ENCODE measurements around the gene SIAH1.
"Not testable (repeated sequence)": the region's sequence is repeated elsewhere in the genome, so short reads cannot be mapped to it uniquely, and the experiment has no call there.

SIAH1 gene

DNA sequence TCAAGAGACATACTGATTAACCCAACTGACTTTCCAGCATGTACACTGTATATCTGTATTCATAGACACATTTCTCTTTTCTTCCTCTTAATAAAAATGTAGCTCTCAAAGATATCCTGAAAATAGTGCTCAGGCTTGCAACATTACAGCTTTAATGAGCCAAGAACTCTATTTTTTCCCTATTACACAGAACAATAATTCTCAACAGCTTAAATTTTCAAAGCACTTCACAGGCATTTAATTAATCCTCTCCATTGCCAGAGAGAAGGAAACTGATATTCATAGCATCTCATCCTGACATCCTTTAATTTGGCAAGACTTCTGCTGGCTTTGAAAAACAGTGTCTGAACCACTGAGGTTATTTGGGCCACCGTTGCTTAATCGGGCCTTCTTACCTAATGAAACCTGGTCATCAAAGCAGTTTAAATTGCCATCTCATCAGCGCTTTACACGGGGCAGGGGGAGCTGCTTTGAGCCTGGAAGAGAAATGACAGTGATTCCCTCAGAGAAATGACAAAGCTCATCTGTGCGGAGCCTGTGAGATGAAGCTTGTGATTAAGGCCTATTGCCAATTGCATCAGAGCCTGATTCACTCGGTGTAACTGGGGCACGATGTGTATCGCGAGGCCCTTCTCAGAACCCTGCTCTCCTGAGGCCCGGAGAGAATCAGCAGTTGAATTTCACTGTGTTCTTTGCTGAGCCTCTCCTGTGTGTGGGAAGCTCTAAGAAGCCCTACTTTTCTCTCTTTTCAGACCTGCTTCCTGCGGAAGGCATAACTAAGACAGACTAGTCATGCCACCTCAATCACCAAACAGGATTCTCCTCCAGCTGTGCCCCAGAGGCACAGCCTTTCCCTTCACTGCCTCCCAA is 8.5 kb upstream of the SIAH1 start:
- no peak for DNase-seq (ENCODE audit: low read depth, low spot score)

DNA sequence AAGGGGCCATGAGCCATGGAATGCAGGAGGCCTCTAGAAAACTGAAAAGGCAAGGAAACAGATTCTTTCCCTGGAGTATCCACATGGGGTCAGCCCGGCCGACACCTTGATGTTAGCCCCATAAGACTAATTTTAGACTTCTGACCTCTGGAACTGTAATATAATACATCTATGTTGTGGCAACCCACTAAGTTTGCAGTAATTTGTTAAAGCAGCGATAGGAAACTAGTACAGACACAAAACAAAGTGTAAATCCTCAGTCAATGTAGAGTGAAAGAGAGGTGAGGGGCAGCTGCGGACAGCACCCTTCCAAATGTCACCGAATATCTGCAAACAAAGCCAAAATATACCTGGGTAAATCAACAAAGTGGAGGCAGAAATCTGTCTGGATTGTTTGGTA is 7.2 kb upstream of the SIAH1 start:
- DNase-seq (ENCODE audit: low read depth, low spot score): no peak

DNA sequence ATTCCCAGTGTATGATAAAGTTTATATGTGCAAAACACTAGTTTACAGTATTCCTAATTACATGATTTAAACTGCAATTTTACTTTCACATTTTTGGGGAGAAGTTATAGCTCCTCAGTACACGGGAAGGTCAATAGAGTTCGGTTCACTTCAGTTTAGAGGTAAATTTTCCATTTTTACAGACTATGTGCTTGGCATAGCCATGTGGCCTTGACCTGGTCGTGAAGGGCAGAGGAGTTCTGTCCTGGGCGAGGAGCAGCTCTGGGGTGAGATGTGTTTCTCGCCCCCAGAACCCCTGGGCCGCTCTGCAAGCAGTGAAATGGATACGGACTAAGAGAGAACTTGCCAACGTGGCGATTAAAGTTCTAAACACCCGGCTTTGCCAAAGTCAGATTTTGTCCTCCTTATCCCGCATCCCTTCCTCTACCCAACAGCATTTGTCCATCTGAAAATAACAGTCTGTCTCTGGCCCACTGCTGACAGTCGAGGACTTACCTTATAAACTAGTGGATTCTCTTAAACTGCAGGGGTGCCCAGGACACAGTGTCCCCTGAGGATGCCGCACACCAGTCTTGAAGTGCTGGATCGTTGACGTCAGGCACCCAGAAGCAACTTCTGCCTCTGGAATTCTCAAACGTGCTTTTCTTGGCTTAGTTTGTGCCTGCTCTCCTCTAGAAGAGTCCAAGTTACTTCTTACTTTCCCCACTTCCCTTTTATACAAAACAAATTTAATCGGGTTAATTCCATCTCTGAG is 1.5 kb upstream of the SIAH1 start:
- no peak for DNase-seq (ENCODE audit: low read depth, low spot score)

DNA sequence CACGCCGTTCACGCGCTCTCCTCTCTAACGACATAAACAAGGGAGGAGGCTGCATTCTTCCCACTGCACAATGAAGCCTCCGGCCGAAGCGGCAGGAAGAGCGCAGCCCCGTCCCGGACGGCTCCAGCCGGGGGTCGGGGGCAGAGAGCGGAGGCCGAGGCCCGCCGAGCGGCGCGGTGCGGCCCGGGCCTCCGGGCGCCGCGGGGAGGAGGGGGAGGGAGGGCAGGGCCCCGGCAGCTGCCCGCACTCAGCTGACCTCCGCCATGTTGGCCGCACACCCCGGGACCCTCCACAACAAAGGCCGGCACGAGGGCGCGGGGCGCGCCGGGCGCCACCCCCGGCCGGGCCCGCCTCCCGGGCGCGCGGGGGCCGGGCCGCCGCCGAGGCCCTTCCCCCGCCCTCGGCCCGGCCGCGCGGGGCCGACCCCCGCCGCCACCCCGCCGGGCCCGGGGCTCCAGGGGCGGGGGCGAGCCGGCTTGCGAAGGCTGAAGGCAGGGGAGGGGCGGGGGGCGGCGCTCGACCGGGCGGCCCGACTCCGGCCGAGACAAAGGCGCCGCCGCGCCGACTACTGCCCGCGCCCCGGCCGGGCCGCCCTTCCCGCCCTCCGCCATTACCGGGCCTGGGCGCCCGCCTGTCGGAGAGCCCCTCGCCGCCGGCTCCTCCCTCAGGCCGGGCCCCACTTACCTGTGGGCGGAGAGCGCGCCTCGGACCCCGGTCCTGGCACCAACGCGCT is 527 bp downstream of the SIAH1 start:
- peak; percentile 12 for DNase-seq (ENCODE audit: low read depth, low spot score)

DNA sequence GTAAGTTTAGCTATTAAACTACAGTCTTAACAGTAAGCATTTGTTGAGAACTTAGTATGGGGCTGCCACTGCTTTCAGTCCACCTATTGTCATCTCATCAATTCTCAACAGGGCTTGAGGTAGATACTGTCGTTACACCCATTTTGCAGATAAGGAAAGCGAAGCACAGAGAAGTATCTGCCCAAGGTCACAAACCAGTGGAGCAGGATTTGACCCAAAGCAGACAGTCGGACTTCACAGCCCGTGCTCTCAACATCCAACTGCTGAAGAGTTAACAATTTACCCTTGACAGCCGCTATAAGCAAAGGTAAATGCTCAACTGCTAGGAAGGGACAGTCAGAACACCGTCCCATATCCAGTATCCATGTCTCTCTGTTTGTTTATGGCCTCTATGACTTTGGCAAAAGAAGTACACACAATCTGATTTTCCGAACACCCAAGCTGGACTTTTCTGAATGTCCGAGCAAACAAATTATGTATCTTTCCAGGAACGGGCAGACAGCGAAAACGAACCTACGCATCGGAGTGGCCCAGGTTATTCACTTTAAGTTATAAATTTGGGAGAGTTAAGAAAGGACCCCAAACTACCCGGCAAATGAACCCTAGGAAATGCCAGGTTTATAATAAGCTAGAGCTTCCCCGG is 1.2 kb downstream of the SIAH1 start:
- DNase-seq (ENCODE audit: low read depth, low spot score): no peak

DNA sequence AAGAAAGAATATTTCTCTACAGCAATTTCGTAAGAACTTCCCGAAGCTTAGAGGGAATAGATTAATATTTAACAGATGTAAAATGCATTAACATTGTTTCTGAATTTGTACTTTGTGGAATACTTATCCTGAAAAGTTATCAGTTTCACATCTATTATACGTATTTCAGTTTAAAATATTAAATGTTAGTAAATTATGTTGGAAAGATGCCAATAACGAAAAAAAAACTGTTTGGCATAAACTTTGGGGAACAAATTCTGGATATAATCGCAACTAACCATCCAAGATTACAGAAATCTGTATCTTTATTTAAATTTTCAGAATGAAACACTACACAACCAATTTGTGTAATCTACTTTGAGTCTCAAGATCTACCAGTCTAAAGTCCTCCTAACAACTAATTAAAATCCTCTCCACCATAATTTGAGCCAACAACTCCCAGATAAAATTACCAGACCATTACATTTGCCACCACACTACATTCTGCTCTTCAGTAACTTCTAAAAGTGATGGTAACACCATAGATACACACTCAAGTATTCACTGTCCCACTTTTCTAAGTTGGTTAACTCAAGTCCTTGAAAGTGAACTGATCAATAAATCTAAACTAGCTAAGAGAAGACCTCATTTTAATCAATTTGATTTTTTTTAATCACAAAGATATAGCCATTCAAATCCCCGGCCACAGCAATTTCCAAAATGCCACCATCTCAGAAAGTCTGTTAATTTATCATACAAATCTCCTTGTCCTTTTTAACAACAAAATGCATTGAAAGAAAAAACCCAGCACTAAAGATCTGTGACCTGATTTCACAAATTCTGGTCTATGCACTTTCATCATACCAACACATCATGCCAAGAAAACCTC is 2.0 kb downstream of the SIAH1 start:
- no peak for DNase-seq (ENCODE audit: low read depth, low spot score)

DNA sequence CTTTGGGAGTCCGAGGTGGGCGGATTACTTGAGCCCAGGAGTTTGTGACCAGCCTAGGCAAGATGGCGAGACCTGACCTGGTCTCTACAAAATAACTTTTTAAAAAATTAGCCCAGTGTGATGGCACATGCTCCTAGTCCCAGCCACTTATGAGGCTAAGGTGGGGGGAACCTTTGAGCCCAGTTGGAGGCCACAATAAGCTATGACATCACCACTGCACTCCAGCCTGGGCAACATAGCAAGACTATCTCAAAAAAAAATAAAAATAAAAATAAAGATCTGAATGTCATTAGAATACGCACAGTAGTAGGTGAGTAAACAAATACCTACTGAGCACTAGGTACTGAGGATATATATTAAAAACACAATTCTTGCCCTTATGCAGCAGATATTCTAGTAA is 3.1 kb downstream of the SIAH1 start:
- no peak for DNase-seq (ENCODE audit: low read depth, low spot score)

DNA sequence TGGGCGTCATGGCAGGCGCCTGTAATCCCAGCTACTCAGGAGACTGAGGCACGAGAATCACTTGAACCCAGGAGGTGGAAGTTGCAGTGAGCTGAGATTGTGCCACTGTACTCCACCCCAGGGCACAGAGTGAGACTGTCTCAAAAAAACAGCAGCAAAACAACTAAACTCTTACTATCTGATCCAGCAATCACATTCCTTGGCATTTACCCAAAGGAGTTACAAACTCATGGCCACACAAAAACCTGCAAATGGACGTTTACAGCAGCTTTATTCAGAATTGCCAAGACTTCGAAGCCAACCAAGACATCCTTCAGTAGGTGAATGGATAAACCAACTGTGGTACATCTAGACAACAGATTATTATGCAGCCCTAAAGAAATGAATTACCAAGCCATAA is 4.0 kb downstream of the SIAH1 start:
- no peak for DNase-seq (ENCODE audit: low read depth, low spot score)

DNA sequence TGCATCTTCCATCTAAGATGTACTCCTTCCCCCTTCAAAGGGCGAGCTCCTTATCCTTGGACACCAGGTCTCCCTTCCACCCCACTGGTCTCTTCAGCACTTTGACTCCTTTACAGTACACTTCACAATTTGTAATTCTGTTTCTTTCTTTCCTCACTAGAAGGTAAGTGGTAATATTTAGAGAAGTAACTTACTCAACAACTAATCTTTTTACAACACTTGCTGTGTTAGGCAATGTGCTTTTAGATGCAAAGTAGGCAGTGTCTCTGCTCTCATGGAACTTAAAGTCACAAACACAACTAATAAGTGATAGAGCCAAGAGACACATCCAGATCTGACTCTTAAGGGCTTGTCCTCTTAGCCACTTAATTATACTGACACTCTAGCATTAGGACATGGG is 6.4 kb downstream of the SIAH1 start:
- no peak for DNase-seq (ENCODE audit: low read depth, low spot score)

DNA sequence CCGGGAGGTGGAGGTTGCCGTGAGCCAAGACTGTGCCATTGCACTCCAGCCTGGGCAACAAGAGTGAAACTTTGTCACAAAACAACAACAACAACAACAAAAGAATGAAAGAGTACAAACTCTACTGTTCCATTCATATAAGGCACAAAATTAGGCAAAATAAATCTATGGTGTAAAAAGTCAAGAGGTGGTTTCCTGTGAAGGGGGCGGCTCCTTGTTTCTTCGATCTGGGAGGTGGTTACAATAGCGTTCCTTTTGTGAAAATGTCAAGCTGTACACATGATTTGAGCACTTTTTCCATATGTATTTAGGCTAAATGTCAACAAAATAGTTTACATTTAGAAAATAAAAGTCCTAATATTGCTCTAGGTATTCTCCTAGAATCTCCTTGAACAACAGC is 6.9 kb downstream of the SIAH1 start:
- DNase-seq (ENCODE audit: low read depth, low spot score): no peak

DNA sequence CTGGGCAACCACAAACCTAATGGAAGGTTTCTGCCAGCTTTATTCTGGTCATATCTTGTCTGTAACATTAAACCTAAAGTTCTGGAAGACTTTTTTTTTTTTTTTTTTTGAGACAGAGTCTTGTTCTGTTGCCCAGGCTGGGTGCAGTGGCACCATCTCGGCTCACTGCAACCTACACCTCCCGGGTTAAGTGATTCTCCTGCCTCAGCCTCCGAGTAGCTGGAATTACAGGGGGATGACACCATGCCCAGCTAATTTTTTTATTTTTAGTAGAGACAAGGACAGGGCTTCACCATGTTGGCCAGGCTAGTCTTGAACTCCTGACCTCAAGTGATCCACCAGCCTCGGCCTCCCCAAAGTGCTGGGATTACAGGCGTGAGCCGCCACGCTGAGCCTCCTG is 7.9 kb downstream of the SIAH1 start:
- DNase-seq (ENCODE audit: low read depth, low spot score): not testable (repeated sequence)

DNA sequence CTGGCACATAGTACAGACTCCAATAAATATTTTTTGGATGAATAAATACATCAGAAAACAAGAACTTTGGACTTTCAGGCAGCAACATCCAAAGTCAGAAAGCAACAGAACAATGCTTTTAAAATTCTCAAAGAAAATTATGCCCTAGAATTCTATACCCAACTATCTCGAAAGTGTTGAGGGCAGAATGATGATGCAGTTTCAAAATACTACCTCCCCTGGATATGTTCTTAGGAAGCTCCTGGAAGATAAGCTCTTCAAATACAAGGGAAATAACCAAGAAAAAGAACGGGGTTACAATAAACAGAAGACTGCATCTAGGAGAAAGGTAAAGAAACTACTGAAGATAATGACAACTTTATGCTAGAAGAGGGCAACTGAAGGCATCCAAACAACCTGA is 11.0 kb downstream of the SIAH1 start:
- no peak for DNase-seq (ENCODE audit: low read depth, low spot score)

DNA sequence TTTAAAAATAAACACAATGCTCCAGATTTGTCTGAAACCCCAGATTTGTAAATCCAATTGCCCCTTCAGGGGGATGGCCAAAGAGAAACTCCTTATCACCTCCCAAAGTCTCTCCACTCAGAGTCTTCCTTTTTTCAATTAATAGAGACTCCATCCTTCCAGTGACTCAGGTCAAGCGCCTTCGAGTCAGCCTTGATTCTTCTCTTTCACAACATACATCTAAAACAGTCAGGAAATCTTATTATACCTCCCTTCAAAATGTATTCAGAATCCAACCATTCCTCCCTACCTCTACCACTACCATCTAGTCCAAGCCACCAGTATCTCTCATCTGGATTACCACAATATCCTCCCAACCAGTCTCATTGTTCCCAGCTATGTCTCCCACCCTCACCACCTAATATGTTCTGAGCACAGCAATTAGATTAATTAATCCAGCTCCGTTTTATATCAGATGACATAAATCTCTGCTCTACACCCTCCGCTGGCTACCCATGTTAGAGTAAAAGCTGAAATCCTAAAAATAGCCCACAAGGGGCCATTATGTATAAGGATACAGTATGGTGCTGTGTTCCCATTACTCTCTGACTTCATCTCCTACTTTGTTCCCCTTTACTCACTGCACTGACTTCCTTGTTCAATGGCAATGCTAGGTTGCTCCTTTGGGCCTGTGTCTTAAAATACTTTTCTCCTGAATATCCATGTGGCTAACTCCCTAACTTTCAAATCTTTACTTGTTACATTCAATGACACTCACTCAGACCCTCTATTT is 11.8 kb downstream of the SIAH1 start:
- no peak for DNase-seq (ENCODE audit: low read depth, low spot score)

DNA sequence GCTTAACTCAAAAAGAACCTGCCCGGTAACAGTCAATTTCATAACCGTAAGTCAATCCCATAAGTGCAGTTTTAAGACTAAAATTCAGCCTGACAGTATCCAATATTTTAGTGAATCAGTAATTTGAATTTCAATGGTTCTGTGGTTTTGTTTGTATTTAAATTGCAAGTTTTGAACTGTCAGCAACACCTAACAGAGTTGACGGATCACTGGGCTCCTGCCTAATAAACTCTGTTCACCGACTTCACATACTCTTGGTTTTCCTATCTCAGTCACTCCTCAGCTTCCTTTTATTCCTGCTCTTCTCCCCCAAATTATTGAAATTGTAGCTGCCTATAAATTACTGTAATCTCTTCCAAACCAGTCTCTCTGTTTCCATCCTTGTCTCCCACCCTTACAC is 12.5 kb downstream of the SIAH1 start:
- no peak for DNase-seq (ENCODE audit: low read depth, low spot score)

DNA sequence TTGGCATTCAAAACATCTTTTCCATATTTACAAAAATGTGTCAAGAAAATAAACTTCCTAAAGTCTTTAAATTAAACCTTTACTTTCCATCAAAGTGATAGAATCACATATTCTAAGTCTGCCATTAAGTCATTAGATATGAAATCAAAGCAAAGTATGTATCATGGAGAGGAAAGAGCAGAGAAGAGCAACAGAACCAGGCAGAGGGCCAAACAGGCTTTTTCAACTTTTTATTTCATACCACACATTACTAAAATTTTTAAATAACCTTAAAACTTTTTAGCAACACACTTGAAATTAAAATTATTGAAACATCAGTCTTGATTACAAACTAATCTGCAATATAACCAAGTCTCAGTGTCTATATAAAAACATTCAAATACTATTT is 13.8 kb downstream of the SIAH1 start:
- DNase-seq (ENCODE audit: low read depth, low spot score): no peak

DNA sequence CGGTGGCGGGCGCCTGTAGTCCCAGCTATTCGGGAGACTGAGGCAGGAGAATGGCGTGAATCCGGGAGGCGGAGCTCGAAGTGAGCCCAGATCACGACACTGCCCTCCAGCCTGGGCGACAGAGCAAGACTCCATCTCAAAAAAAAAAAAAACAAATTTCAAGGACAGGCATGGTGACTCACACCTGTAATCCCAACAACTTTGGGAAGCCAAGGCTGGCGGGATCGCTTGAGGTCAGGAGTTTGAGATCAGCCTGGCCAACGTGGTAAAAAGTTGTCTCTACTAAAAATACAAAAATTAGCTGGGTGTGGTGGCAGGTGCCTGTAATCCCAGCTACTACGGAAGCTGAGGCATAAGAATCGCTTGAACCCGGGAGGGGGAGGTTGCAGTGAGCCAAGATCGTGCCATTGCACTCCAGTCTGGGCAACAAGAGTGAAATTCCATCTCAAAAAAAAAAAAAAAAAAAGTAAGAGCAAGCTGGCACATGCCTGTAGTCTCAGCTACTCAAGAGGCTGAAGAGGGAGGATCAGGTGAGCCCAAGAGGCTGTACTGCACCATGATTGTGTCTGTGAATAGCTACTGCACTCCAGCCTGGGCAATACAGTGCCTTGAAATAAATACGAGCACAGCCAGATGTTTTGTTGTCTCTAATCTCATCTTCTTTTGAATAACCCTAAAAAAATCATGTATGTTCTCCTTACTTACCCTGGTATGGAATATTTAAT is 14.4 kb downstream of the SIAH1 start:
- DNase-seq (ENCODE audit: low read depth, low spot score): not testable (repeated sequence)

DNA sequence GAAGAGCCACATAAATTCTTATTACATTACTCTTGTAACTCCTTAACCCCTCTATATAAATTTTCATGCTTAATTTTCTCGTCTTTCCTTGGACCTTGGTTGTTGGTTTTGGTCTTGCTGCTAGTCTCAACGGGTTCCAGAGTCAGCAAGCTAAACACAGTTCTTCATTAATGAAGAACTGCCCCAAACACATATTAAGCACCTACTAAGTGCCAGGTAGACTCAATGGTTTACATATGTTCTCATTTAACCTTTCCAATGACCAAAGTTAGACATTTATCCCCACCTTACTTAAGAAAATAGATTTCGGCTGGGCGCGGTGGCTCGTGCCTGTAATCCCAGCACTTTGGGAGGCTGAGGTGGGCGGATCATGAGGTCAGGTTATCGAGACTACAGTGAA is 15.0 kb downstream of the SIAH1 start:
- DNase-seq (ENCODE audit: low read depth, low spot score): no peak

DNA sequence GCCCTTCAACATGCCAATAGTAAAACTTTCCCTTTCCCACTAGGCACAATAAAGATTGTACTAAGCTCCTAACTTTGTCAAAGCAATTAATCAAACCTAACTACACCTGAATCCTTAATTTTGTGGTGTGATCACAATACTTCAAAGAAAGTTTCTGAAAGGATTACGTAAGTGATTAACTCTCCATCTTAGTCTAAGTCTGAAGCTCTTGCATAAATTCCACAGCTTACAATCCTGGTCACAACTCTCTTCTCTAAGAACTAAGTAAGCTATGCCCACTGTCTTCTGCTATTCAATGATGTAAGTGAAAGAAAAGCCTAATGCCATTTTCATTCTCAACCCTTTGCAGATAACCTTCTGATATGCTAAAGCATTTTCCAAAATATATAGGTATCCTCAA is 15.4 kb downstream of the SIAH1 start:
- no peak for DNase-seq (ENCODE audit: low read depth, low spot score)

DNA sequence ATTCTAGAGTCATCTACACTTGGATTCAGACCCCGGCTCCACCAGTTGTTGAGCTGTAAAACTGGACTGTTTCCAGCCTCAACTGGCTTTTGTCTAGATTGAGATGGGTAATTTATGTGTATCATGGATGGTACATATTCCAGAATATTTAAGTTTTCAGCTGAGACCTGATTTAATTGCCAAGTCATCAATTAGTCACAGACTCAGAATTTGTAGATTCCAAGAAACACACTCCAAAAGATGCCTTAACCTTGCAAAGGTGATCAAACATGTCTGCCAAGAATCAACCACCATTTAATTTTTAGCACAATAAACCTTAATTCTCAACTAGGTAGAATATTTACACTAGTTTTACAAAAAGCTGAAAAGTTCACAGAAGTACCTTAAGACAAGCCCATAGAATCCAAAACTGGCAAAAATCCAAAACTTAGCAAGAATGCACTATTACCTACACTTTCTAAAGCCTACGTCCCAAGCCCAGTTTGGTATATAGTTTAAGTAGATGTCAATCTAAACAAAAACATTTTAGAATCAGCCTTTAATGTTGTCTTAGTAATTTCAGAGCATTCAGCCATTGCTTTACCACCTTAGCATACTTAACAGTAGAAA is 17.7 kb downstream of the SIAH1 start:
- DNase-seq (ENCODE audit: low read depth, low spot score): no peak
